ENCODE data around the gene MTERF1.
"Not testable (repeated sequence)": the region's sequence is repeated elsewhere in the genome, so short reads cannot be mapped to it uniquely, and the experiment has no call there.

MTERF1 gene, protein sequence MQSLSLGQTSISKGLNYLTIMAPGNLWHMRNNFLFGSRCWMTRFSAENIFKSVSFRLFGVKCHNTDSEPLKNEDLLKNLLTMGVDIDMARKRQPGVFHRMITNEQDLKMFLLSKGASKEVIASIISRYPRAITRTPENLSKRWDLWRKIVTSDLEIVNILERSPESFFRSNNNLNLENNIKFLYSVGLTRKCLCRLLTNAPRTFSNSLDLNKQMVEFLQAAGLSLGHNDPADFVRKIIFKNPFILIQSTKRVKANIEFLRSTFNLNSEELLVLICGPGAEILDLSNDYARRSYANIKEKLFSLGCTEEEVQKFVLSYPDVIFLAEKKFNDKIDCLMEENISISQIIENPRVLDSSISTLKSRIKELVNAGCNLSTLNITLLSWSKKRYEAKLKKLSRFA
- 12.4 reads per million, percentile 36 among the genes with 10 or more reads in this experiment for total RNA-seq

DNA sequence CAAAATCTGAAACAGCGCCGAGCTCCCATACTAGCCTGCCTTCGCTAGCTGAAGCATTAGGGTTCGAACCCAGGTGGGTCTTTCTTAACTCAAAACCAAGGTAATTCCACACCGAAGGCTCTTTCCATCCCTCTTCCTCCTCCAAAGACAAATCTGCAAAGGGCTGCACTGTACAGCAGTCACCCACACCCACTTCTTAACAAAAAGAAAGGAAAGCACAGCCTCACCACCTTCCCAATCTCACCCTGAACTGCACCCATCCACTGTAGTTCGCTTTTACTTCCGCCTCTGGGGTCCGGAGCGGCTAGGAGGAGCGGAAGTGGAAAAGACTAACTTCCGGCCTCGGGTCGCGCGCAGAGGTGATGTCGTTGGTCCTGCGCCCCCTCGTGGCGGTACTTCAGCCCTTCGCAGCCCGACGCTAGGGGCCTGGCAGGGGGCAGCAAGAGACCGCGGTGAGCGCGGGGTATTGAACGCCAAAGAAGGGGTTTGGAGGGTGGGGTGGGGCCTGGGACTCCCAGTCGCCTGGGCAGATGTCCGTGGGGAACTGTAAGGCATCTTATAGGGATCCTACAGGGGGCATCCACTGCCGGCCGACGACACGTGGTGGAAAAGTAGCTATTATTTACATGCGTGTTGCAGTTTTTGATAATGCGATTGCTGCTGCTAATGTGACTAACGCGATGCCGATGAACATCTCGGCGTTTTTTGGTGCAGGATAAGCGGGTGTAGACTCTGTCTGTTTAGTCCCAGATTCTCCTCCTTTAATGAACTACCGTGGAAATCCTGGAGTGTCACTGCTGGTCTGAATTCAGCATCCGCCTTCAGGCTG lies at the start of gene MTERF1:
Gene MTERF1, minus strand, starts transcription at position 290 of the 829 bp plus-strand sequence. CDS start 619 bp downstream, outside the sequence.
- peak; percentile 89 for DNase-seq

DNA sequence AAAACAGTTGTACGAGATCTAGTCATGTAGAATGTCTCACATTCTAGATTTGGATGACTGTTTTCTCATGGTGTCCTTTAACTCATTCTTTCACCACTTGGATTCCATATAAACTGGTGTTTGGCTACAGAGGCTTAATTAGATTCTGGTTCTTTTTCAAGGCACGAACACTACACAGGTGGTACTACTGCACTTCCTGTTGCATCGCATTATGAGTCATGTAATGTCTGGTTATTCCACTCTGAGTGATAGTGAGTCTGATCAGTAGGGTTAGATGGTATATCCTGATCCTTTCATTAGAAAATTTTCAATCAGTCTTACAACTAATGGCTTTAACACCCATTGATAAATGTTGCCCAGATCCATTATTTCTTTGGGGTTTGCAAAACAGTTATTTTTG lies 49.0 kb upstream of the MTERF1 start:
- DNase-seq, result no peak

DNA sequence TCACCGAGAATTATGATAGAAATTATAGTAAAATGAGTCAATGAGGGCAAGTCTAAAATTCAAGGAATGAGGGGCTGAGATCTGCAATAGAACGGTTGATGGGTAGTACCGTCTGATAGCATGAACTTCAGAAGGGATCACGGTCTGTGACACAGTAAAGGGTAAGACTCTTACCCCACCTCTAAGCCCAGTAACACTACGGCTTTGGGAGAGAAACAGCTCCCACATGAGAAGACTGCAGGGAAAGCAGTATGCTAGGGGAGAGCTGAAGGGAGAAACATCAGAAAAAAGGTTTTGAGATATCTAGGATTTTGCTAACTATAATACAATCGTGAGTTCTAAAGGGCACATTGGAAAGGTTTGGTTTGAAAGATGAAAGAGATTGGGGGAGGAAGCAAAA lies 47.4 kb upstream of the MTERF1 start:
- DNase-seq, result no peak

- DNase-seq, result no peak
These were observed 42.4 kb upstream of the MTERF1 start for GRCh38 chr7:91922857-91923256.

- DNase-seq, result no peak
These were observed 37.9 kb upstream of the MTERF1 start for GRCh38 chr7:91918356-91918755.

DNA sequence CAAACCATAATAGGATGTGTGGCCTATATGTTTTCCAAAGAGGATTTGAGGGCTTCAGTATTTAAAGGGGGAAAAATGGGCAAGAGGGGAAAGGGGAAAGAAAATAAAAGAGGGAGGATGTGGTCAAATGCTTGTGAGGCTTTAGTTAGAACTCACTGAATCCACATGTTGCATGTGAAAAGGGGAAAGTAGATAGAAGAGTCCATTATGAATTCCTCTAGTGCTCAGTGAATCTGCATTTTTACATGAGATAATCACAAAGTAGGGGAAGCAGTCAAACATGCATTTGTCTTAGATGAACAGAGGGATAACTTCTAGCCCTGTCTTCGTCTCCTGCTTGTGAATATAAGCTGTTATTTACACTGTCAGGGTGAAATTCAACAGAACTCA lies 35.5 kb upstream of the MTERF1 start:
- DNase-seq, result no peak

- no peak for DNase-seq
These were observed 35.0 kb upstream of the MTERF1 start for GRCh38 chr7:91915401-91916050.

GRCh38 chr7:91913612-91914011 lies 33.1 kb upstream of the MTERF1 start:
- no peak for DNase-seq

- DNase-seq, result no peak
These were observed 32.0 kb upstream of the MTERF1 start for GRCh38 chr7:91912494-91912893.

GRCh38 chr7:91911121-91911520 lies 30.6 kb upstream of the MTERF1 start:
- DNase-seq, result no peak

GRCh38 chr7:91910171-91910570 lies 29.7 kb upstream of the MTERF1 start:
- no peak for DNase-seq

DNA sequence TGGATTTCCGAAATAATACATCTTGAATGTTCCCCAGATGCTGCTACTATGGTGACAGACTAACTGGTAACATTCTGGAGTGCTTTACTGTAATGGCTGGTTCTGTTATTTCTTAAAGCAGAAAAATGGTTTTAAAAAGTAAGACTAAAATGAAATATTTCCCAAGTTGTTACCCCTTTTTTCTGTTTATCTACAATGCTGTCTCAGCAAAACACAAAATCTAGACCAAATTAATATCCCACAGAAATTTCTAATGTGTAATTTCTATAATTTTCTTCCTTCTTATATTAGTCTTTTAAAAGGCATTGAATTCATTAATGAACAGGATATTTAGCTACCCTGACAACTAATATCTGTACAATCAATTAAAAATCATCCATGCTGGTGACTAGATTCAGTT lies 19.1 kb upstream of the MTERF1 start:
- no peak for DNase-seq

- no peak for DNase-seq
These were observed 17.9 kb upstream of the MTERF1 start for GRCh38 chr7:91898240-91898992.

GRCh38 chr7:91894781-91895480 lies 14.4 kb upstream of the MTERF1 start:
- no peak for DNase-seq

- not testable (repeated sequence) for DNase-seq
These were observed 13.2 kb upstream of the MTERF1 start for GRCh38 chr7:91893699-91894098.

DNA sequence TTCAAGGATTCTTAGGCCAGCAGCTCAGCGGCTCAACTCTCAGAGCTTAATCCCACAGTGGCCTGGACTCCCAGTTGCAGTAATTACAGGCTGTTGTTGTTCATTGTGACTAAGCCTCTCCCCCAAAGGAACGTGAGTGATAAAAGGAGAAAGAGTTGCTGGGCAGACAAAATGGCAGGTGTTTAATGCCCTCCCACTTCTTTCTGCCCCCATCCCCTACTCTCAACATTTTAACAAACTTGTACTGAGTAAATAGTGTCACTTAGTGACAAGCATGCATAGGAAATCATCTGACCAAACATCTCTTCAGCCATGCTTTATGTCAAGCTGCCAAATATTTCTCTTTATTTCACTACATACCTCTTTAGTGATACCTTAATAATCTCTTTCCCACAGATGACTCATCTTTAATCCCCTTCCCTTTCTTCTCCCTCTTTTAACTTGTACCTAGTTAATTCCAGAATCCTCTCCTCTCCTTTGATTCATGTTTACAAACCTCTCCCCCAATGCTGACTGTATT lies 12.4 kb upstream of the MTERF1 start:
- no peak for DNase-seq

DNA sequence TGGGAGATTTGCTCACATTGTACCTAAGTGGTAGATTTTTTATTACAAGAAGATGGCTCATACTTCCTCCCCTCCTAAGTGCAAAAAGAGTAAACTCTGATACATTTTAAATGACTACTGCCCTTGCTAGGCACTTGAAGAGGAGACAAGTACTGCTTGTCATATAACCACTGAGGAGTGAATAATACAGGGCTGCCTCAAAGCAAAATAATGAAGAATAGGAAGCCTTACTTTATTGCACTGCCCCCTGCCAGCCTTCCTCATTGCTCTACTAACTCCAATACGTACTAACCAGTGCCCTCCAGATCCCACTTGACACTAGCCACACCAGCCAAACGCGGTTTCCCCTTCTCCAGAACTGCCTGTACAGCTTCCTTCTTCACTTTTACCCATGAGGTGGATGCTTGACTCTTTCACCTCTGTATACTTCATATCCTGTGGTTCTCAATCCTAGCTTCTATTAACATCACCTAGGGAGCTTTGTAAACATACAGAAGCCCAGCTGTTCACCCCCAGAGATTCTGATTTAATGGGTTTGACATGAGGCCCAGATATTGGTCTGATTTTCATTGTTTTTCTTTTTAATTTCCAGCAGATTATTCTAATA lies 11.7 kb upstream of the MTERF1 start:
- no peak for DNase-seq

DNA sequence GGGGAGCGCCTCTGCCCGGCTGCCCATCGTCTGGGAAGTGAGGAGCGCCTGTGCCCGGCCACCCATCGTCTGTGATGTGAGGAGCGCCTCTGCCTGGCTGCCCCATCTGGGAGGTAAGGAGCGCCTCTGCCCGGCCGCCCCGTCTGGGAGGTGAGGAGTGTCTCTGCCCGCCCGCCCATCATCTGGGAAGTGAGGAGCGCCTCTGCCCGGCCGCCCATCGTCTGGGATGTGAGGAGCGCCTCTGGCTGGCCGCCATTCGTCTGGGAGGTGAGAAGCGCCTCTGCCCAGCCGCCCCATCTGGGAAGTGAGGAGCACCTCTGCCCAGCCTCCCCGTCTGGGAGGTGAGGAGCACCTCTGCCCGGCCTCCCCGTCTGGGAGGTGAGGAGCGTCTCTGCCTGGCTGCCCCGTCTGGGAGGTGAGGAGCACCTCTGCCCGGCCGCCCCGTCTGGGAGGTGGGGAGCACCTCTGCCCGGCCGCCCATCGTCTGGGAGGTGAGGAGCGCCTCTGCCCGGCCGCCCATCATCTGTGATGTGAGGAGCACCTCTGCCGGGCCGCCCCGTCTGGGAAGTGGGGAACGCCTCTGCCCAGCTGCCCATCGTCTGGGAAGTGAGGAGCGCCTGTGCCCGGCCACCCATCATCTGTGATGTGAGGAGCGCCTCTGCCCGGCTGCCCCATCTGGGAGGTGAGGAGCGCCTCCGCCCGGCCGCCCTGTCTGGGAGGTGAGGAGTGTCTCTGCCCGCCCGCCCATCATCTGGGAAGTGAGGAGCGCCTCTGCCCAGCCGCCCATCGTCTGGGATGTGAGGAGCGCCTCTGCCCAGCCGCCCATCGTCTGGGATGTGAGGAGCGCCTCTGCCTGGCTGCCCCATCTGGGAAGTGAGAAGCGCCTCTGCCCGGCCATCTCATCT lies 8.0 kb upstream of the MTERF1 start:
- not testable (repeated sequence) for DNase-seq

- not testable (repeated sequence) for DNase-seq
These were observed 7.1 kb upstream of the MTERF1 start for GRCh38 chr7:91887336-91888213.

Measured in effector CD4-positive, alpha-beta T cell (primary cell).